Subcutaneous abdominal adipose tissue (tissue), 5 donors: ENCODE results near the gene UBE2S.
A peak's percentile ranks its signal among the peaks of the same experiment; 100 is the strongest.

Experiments used
- H3K27ac ChIP-seq: one replicate; pipeline ENCODE4 v1.7.0; 2013; ENCODE audit warnings: low read depth, mild to moderate bottlenecking, inconsistent platforms, low read length, moderate library complexity
- H3K27me3 ChIP-seq, 5 donors: one replicate each; pipeline ENCODE4 v1.7.0; 2013; ENCODE audit warnings: low read length in 5 of 5, inconsistent platforms in 1 of 5; ENCODE audit not compliant: control insufficient read depth in 5 of 5, insufficient read depth in 4 of 5
- H3K36me3 ChIP-seq, 5 donors: one replicate each; pipeline ENCODE4 v1.7.0; 2013; ENCODE audit warnings: low read length in 5 of 5; ENCODE audit not compliant: control insufficient read depth in 5 of 5, insufficient read depth in 5 of 5
- H3K4me1 ChIP-seq, 5 donors: one replicate each; pipeline ENCODE4 v1.7.0; 2013; ENCODE audit warnings: low read length in 5 of 5, mild to moderate bottlenecking in 3 of 5, moderate library complexity in 1 of 5; ENCODE audit not compliant: control insufficient read depth in 5 of 5, insufficient read depth in 5 of 5
- H3K4me3 ChIP-seq, 5 donors: one replicate each; pipeline ENCODE4 v1.7.0; 2013; ENCODE audit warnings: low read length in 5 of 5, low read depth in 1 of 5
- H3K9ac ChIP-seq, 5 donors: one replicate each; pipeline ENCODE4 v1.7.0; 2013; ENCODE audit warnings: low read length in 5 of 5, mild to moderate bottlenecking in 4 of 5, moderate library complexity in 3 of 5
- H3K9me3 ChIP-seq, 5 donors: one replicate each; pipeline ENCODE4 v1.7.0; 2013; ENCODE audit warnings: low read length in 5 of 5; ENCODE audit not compliant: control insufficient read depth in 5 of 5
- donor health status: healthy.
- donor health status: healthy.
- donor health status: healthy.
- donor health status: healthy.
- donor health status: healthy.

Gene UBE2S

DNA sequence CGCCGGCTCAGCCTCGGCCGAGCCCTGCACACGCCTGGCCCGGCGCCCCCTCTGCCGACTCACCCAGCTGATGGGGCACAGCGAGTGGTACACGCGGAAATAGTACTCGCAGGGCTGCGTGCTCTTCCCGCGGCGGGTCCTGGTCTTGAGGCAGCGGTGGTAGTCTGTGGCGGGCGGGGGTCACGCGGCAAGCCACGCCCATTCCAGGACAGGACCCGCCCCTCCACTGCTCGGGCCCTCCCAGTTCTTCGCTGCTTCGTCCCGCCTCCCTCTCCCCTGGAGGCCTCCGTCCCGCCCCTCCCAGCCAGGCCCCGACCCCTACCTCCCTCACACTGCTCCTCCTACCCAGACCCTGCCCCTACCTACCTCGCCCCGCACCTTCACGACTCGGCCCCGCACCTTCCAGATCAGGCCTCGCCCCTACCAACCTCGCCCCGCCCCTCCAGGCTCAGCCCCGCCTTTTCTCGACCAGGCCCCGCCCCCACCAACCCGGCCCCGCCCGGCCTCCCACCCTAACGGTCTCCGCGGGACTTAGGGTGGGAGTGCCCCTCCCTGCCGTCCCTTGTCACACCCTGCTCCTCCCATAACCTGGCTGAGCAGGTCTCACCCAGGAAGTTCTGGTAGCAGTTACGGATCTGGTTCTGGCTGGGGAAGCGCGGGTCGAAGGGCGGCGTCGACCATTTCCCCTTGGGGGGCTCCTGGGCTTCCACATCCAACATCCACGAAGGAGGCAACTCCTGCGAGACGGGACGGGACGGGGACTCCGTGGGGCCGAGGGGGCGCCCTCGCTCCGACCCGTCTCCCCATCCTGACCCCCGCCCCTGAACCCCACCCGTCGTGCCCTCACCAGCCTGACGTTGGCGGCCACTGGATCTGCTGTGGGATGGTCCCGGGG, 53.5 kb downstream of the UBE2S start:
- Histone ChIP-seq H3K4me1 (peaks cover 0 to 10% (median 9%) of the 10 kb centered on the region in 5 donors), H3K4me3 (peak overlapping the region in 4 of 5 donors; percentile 2 to 57 (median 42)), H3K27me3 (peaks cover 26 to 51% (median 42%) of the 10 kb centered on the region in 5 donors), H3K9ac (no peak overlapping the region), H3K36me3 (no peaks in the 10 kb centered on the region), H3K9me3 (no peaks in the 10 kb centered on the region), H3K27ac (no peak overlapping the region)

DNA sequence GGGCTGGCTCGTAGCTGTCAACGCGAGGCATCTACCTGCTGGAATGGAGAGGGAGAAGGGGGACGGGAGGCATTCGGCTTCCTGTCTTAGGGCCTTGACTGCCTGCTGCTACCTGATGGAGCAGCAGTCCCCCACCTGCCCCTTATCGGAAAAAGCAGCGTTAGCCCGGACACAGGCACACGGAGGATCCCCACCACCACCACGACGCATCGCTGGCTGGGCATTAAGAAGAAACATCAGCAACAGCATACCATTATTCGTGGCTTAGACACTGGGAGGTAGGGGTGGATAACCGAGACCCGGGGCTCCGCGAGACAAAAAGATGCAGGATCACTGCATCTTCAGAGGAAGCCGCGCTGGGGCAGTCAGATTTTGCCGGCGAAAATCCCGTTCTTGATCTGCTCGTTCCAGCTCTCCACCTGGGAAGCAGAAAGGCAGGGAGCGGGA, 54.2 kb downstream of the UBE2S start:
- no peak overlapping the region for H3K27ac ChIP-seq
- peak overlapping the region in 4 of 5 donors; percentile 2 to 57 (median 42) for H3K4me3 ChIP-seq
- no peak overlapping the region for H3K9ac ChIP-seq

DNA sequence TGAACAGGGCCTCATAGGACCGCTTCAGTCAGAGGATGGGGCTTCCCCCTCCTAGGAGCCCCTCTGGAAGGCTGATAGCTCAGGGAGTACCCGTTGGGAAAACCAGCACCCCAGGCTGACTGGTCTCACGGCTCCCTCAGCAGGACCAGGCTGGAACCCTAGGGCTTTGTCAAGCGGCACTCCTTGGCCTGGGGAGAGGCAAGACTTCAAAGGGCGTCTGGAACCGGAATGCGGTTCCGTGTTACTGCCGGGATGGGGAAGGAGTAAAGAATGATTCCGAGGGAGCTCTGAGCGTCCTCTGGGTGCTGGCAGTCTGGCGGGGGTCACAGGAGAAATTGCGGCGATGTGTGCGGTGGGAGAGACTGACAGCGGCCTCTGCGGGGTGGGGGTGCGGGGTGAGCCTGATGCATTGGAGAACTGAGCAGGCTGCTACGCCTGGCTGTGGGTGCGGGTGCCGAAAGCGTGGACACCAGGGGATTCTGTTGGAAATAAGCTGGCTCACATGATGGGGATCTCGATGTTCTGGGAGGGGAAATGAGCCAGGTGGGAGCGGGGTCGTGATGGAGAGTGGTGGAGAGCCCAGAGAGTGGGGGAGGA, 54.9 kb downstream of the UBE2S start:
- Histone ChIP-seq H3K36me3 (peaks cover 0 to 3% (median 0%) of the 10 kb centered on the region in 5 donors), H3K4me1 (peaks cover 0 to 12% (median 9%) of the 10 kb centered on the region in 5 donors), H3K27ac (no peak overlapping the region), H3K9ac (no peak overlapping the region), H3K4me3 (no peak overlapping the region), H3K9me3 (no peaks in the 10 kb centered on the region), H3K27me3 (peaks cover 26 to 51% (median 42%) of the 10 kb centered on the region in 5 donors)

More for the DNA sequence above, 54.2 kb downstream of the UBE2S start:
- Histone ChIP-seq H3K9me3 (no peaks in the 10 kb centered on the region), H3K27me3 (peaks cover 26 to 51% (median 42%) of the 10 kb centered on the region in 5 donors), H3K36me3 (peaks cover 0 to 3% (median 0%) of the 10 kb centered on the region in 5 donors), H3K4me1 (peaks cover 0 to 10% (median 9%) of the 10 kb centered on the region in 5 donors)

DNA sequence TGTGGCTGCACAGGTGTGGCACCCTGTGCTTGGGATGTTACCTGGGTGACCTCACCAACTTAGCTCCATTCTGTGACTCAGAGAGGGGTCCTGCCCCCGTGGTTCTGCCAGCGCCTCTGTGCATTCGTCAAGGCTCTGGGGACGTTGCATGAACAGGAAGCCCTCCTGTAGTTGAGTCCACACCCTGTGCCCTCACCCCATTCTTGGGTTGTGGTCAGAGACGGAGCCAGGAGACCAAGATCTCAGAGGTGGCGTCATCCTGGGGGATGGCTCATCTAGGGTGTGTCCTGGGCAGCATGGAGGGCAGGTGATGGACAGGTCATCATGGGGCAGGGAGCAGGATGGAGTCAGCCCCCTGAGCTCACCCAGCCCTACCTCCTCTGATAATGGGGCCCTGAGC, 55.5 kb downstream of the UBE2S start:
- H3K36me3 ChIP-seq: peaks cover 0 to 3% (median 0%) of the 10 kb centered on the region in 5 donors
- H3K27ac ChIP-seq: no peak overlapping the region
- peaks cover 24 to 46% (median 36%) of the 10 kb centered on the region in 5 donors for H3K27me3 ChIP-seq
- no peak overlapping the region for H3K9ac ChIP-seq
- H3K4me3 ChIP-seq: no peak overlapping the region
- H3K9me3 ChIP-seq: no peaks in the 10 kb centered on the region
- H3K4me1 ChIP-seq: peaks cover 0 to 12% (median 9%) of the 10 kb centered on the region in 5 donors

DNA sequence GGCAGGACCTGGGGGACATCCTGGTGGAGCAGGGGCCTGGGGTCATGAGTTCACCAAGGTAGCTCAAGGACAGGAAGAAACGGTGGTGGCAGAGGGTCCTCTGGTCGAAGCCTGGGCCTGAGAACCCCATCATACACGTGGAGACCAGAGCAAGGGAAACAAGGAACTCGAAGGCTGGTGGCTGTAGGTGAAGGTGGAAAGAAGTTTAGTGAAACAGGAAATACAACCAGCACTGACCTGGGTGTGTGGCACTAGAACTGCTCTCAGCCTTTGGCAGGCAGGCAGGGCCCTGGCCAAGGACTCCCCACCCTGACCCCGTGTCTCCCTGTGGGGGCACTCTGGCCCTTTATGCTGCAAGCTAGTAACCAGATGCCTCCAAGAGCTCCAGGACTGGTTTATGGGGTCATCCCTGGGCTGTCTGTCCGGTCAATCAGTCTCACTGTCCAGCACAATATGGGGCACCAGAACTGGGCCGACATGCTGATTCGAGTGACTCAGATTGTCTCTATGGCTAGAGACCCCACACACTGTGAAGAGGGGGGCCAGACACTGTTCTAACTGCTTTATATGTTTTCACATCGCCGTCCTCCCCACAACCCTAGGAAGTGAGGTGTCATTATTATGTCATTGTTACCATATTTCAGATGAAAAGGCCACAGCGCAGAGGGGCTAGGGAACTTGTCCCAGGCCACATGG, 56.8 kb downstream of the UBE2S start:
- H3K4me1 ChIP-seq: peaks cover 0 to 23% (median 20%) of the 10 kb centered on the region in 5 donors
- H3K9me3 ChIP-seq: no peaks in the 10 kb centered on the region
- H3K27ac ChIP-seq: no peak overlapping the region
- no peak overlapping the region for H3K9ac ChIP-seq
- H3K36me3 ChIP-seq: peaks cover 0 to 5% (median 0%) of the 10 kb centered on the region in 5 donors
- peaks cover 22 to 45% (median 36%) of the 10 kb centered on the region in 5 donors for H3K27me3 ChIP-seq
- no peak overlapping the region for H3K4me3 ChIP-seq
